Mesothelial cell of epicardium (in vitro differentiated cells): ENCODE measurements around the gene SPATA6. TPM values are rescaled to one million over a fixed set of nuclear protein-coding genes. Genes with fewer than 3 reads are reported as not detected.

ENCODE experiments used
- DNase-seq, 2 experiments: peaks; one replicate each; pipeline ENCODE4 v3.0.0; 2021; ENCODE audit warnings: low spot score in 2 of 2; ENCODE audit not compliant: unreplicated experiment in 2 of 2
- H3K27ac Mint-ChIP-seq: 2 replicates; pipeline ENCODE4 v1.8.0; 2021; ENCODE audit warnings: mixed read lengths
- H3K27me3 Mint-ChIP-seq: 2 replicates; pipeline ENCODE4 v1.8.0; 2021; ENCODE audit warnings: low read depth, mixed read lengths
- H3K36me3 Mint-ChIP-seq: 2 replicates; pipeline ENCODE4 v1.8.0; 2021; ENCODE audit warnings: mixed read lengths
- H3K4me1 Mint-ChIP-seq: 2 replicates; pipeline ENCODE4 v1.8.0; 2021; ENCODE audit warnings: mixed read lengths
- H3K4me3 Mint-ChIP-seq: 2 replicates; pipeline ENCODE4 v1.8.0; 2021; ENCODE audit warnings: mild to moderate bottlenecking, moderate library complexity, mixed read lengths
- H3K9me3 Mint-ChIP-seq: 2 replicates; pipeline ENCODE4 v1.8.0; 2021; ENCODE audit warnings: mixed read lengths
- total RNA-seq: library from RNA; stranded (reverse); gene quantifications from 3 replicates; pipeline ENCODE4 v1.2.1, GENCODE V29; 2021
- TF ChIP-seq, protein P1 (sequence below): fragments of 200-600 bp; sonication (generic); IDR thresholded peaks from one replicate; pipeline ENCODE4 v1.5.0; 2021; ENCODE audit warnings: antibody characterized with exemption; ENCODE audit not compliant: unreplicated experiment

SPATA6 gene
- total RNA-seq, 1 donor from 2014 or later = 17.9 TPM

DNA sequence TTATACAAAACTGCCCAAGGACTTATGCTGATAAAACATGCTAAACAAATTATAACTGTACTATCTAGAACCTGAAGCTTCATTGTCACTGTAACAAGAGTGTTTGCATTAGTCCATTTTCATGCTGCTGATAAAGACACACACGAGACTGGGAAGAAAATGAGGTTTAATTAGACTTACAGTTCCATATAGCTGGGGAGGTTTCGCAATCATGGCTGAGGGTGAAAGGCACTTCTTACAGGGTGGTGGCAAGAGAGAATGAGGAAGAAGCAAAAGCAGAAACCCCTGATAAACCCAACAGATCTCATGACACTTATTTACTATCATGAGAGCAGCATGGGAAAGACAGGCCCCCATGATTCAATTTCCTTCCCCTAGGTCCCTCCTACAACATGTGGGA is 100.4 kb downstream of the SPATA6 start:
- H3K4me3 Mint-ChIP-seq = no peak overlapping the region
- H3K9me3 Mint-ChIP-seq = peaks cover 46% of the 10 kb centered on the region
- TF ChIP-seq, protein P1, sequence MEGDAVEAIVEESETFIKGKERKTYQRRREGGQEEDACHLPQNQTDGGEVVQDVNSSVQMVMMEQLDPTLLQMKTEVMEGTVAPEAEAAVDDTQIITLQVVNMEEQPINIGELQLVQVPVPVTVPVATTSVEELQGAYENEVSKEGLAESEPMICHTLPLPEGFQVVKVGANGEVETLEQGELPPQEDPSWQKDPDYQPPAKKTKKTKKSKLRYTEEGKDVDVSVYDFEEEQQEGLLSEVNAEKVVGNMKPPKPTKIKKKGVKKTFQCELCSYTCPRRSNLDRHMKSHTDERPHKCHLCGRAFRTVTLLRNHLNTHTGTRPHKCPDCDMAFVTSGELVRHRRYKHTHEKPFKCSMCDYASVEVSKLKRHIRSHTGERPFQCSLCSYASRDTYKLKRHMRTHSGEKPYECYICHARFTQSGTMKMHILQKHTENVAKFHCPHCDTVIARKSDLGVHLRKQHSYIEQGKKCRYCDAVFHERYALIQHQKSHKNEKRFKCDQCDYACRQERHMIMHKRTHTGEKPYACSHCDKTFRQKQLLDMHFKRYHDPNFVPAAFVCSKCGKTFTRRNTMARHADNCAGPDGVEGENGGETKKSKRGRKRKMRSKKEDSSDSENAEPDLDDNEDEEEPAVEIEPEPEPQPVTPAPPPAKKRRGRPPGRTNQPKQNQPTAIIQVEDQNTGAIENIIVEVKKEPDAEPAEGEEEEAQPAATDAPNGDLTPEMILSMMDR = no peak
- peaks cover 29% of the 10 kb centered on the region for H3K36me3 Mint-ChIP-seq
- no peak overlapping the region for H3K27ac Mint-ChIP-seq
- no peaks in the 10 kb centered on the region for H3K4me1 Mint-ChIP-seq
- DNase-seq = no peak
- H3K27me3 Mint-ChIP-seq = no peaks in the 10 kb centered on the region

DNA sequence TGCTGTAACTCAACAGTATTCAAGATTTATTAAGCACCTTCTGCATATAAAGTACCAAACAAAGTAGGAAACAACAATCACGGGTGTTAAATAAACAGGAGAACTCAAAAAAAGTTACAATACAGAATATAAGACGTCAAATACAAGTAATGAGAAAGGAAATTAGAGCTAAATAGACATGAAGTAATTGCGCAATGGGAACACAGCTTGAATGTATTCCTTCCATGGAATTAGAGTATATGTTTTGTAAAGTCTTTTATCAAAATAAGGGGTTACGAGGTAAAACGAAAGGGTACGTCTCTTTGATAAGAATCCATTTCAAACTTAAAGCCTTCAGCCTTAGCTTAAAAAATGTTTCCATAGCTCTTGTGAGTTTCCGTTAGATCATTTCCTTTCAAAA is 109.1 kb downstream of the SPATA6 start:
- Mint-ChIP-seq H3K9me3 (peaks cover 7% of the 10 kb centered on the region), H3K4me1 (no peaks in the 10 kb centered on the region), H3K27ac (no peak overlapping the region), H3K4me3 (no peak overlapping the region), H3K27me3 (no peaks in the 10 kb centered on the region), H3K36me3 (no peaks in the 10 kb centered on the region)
- TF ChIP-seq, protein P1 = no peak
- DNase-seq = no peak

DNA sequence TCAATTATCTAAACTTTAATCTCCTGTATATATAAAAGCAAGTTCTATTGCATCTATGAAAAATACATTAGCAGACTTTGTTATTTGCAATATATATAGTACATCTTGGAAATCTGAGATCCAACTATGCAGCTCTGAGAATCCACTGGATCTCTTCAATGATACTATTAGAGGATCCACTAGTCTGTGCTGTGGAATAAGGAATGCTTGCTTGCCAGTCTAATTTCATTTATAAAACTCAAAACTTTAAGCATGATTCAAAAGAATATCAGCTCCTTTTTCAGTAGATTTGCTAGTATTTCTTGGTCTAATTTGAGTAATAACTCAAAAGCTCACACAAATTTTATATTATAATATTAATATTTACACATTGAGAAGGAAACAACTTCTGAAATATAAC is 115.1 kb downstream of the SPATA6 start:
- Mint-ChIP-seq H3K4me1 (peaks cover 6% of the 10 kb centered on the region), H3K36me3 (peaks cover 4% of the 10 kb centered on the region), H3K4me3 (no peak overlapping the region), H3K9me3 (no peaks in the 10 kb centered on the region), H3K27ac (no peak overlapping the region), H3K27me3 (no peaks in the 10 kb centered on the region)
- no peak for DNase-seq
- TF ChIP-seq, protein P1 = no peak

DNA sequence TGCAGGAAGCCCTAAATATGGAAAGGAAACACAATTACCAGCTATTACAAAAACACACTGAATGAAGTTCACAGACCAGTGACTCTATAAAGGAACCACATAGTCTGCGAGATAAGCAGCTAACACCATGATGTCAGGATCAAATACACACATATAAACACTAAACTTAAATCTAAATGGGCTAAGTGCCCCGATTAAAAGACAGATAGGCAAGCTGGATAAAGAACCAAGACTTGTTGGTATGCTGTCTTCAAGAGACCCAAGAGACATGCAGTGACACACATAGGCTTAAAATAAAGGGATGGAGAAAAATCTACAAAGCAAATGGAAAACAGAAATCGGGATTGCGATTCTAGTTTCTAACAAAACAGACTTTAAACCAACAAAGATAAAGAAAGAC is 127.6 kb downstream of the SPATA6 start:
- TF ChIP-seq, protein P1 = no peak
- peaks cover 22% of the 10 kb centered on the region for H3K36me3 Mint-ChIP-seq
- no peak overlapping the region for H3K4me3 Mint-ChIP-seq
- peaks cover 45% of the 10 kb centered on the region for H3K9me3 Mint-ChIP-seq
- no peaks in the 10 kb centered on the region for H3K4me1 Mint-ChIP-seq
- no peak for DNase-seq
- H3K27me3 Mint-ChIP-seq = no peaks in the 10 kb centered on the region
- no peak overlapping the region for H3K27ac Mint-ChIP-seq

DNA sequence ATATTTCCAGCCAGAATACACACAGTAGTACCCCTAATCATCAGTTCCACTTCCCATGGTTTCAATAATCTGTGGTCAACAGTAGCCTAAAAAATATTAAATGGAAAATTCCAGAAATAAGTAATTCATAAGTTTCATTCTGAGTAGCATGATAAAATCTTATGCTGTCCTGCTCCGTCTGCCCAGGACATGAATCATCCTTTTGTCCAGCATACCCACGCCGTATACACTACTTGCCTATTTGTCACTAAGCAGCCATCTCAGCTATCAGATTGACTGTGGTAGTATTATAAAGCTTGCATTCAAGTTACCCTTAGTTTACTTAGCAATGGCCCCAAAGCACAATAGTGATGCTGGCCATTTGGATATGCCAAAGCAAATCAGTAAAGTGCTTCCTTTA is 130.8 kb downstream of the SPATA6 start:
- peaks cover 22% of the 10 kb centered on the region for H3K36me3 Mint-ChIP-seq
- H3K4me1 Mint-ChIP-seq = no peaks in the 10 kb centered on the region
- H3K4me3 Mint-ChIP-seq = no peak overlapping the region
- H3K27me3 Mint-ChIP-seq = no peaks in the 10 kb centered on the region
- no peak overlapping the region for H3K27ac Mint-ChIP-seq
- no peak for DNase-seq
- peaks cover 36% of the 10 kb centered on the region for H3K9me3 Mint-ChIP-seq
- TF ChIP-seq, protein P1 = no peak

DNA sequence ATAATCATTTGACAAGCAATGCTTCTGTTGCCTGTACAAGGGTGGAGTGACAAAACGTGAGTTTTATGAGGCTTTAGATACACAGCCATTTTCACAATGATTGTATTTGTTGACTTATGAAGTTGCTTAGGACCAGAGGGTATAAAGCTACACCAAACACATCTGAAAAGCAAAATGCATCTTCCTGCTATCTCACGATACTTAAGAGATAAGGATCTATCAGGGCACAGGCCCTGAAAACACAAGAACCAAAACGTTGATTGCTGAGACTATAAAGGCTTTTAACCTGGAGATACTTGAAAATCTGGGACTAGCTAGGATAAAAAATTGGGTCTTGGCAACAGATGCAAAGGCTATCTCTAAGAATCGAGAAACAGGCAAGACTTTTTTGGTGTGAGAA is 133.7 kb downstream of the SPATA6 start:
- Mint-ChIP-seq H3K27me3 (no peaks in the 10 kb centered on the region), H3K4me3 (no peak overlapping the region), H3K36me3 (peaks cover 21% of the 10 kb centered on the region), H3K9me3 (peaks cover 38% of the 10 kb centered on the region), H3K4me1 (no peaks in the 10 kb centered on the region), H3K27ac (no peak overlapping the region)
- DNase-seq = no peak
- TF ChIP-seq, protein P1 = no peak
